GM18867 (cell line): ENCODE measurements around the gene MVB12B.
"Not testable (repeated sequence)": the region's sequence is repeated elsewhere in the genome, so short reads cannot be mapped to it uniquely, and the experiment has no call there.

Experiments used
- ATAC-seq: cut with Tn5 transposase; IDR thresholded peaks from one replicate; pipeline ENCODE4 v1.9.1; 2021; ENCODE audit warnings: mild to moderate bottlenecking, moderate library complexity; ENCODE audit not compliant: unreplicated experiment

The MVB12B gene

DNA sequence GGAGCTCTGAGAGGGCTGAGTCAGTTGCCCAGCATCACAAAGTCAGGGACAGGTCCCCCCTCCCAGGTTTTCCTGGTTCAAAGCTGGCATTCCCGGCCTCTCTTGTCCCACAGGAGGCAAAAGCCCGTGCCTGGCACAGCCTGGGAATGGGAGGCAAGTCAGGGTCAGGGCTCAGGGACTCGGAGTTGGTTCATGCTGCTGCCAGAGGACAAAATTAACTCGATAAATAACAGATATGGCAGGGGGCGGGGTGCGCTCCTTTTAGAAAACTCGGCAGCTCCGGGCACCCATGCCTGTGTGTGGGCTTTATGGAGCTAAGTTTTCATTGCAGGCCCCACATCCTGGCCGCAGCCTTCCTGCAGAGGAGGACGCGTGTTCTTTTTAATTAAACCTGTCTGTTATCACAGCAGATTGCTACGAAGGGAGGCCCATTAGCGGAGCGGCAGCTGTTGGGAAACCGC, 224.3 kb downstream of the MVB12B start:
- no peak for ATAC-seq

GRCh38 chr9:126551812-126552211, 225.2 kb downstream of the MVB12B start:
- ATAC-seq, result no peak

DNA sequence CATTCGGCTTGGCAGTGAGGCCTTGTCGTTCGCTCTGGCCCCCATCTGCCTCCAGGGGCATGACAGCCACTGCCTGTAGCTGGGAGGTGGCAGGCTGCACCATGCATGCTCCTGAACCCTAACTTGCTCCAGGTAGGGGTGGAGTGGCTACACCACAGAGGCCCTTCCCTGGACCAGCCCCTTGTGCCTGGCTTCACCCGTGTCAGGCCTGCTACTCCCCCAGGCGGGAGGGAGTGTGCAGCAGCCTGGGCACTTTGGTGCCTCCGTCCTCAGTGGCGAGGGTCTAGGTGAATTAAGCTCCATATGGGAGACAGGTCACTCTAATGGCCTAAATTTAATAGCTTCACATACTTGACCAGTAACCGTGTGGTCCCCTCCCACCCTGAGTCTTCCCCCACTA, 227.7 kb downstream of the MVB12B start:
- ATAC-seq, result no peak

GRCh38 chr9:126555421-126555820, 228.8 kb downstream of the MVB12B start:
- ATAC-seq, result not testable (repeated sequence)
